NCI-H82 treated with DMSO at 0.1 percent for 48 hours (cell line): Measurements from ENCODE around the gene COL6A5.
"Not testable (repeated sequence)": the region's sequence is repeated elsewhere in the genome, so short reads cannot be mapped to it uniquely, and the experiment has no call there.

ENCODE experiments used
- DNase-seq: peaks from one replicate; lab custom pipeline; 2025; ENCODE audit not compliant: unreplicated experiment; lab: John Stamatoyannopoulos, UW

The COL6A5 gene, protein sequence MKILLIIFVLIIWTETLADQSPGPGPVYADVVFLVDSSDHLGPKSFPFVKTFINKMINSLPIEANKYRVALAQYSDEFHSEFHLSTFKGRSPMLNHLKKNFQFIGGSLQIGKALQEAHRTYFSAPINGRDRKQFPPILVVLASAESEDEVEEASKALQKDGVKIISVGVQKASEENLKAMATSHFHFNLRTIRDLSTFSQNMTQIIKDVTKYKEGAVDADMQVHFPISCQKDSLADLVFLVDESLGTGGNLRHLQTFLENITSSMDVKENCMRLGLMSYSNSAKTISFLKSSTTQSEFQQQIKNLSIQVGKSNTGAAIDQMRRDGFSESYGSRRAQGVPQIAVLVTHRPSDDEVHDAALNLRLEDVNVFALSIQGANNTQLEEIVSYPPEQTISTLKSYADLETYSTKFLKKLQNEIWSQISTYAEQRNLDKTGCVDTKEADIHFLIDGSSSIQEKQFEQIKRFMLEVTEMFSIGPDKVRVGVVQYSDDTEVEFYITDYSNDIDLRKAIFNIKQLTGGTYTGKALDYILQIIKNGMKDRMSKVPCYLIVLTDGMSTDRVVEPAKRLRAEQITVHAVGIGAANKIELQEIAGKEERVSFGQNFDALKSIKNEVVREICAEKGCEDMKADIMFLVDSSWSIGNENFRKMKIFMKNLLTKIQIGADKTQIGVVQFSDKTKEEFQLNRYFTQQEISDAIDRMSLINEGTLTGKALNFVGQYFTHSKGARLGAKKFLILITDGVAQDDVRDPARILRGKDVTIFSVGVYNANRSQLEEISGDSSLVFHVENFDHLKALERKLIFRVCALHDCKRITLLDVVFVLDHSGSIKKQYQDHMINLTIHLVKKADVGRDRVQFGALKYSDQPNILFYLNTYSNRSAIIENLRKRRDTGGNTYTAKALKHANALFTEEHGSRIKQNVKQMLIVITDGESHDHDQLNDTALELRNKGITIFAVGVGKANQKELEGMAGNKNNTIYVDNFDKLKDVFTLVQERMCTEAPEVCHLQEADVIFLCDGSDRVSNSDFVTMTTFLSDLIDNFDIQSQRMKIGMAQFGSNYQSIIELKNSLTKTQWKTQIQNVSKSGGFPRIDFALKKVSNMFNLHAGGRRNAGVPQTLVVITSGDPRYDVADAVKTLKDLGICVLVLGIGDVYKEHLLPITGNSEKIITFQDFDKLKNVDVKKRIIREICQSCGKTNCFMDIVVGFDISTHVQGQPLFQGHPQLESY (N-terminal part only)

DNA sequence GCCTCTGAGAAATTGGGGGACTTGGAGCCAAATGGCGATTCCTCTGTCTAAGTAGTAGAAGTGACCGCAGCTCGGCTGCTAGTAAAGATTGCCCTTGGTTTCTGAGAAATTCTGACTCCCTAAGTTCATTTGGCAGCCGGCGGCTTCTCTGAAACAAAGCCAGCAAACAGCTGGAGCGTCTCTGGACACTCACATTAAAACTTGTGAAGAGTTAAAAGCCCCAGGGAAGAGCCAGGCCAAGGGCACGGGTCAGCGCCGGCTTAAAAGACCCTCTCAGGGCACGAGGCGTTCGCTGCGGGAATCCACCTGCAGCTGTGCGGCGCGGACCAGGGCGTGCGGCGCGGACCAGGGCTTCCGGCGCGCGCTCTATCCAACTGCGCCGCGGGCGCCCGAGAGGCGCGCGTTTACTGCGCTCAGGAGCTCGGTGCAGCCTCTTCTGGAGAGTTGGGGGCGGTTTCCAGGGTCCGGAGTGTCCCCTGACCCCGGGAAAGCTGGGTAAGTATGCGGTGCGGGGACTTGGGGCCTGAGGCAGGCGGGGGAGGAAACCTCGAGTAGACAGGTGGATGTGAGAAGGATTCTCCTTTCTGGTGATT is at the start of gene COL6A5:
Gene COL6A5 (plus strand): TSS at position 186 of the 593 bp plus-strand sequence. CDS start 27,967 bp downstream, outside the sequence.
- DNase-seq: no peak

DNA sequence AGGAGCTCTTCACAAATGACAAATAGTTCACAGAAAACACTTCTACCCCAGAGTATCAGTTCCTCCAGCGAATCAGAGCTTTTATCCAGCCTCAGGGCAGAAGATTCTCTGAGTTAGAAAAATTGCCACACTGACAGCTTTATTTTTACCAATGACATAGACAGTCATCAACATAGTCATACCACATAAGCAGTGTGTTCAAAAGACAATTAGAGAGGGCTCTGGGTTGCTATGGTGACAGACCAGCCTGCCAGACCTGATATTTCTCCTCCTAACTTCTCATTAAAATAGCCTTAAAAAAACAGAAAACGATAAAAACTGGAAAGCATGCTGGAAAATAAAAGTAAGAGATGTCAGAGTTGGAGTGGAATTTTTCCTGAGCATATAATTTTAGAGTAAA is 45.9 kb upstream of the COL6A5 start:
- DNase-seq: no peak

DNA sequence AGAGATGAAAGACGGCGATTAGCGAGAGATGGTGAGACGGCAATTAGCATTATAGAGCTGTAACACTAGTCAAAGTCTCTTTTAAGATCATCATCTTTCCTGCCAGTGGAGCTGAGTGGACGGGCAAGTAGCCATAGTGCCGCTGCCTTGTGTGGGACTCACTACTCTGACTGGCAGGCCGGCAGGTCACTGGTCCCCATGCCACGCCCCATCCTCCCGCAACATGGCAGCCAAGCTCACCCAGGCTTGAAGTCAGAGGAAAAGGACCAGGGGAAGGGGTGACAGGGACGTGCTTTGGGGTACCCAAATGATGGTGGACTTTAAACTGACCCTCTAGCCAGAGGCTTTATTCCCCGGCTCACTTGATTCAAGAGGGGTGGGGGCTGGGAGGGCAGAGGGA is 44.6 kb upstream of the COL6A5 start:
- DNase-seq: no peak

DNA sequence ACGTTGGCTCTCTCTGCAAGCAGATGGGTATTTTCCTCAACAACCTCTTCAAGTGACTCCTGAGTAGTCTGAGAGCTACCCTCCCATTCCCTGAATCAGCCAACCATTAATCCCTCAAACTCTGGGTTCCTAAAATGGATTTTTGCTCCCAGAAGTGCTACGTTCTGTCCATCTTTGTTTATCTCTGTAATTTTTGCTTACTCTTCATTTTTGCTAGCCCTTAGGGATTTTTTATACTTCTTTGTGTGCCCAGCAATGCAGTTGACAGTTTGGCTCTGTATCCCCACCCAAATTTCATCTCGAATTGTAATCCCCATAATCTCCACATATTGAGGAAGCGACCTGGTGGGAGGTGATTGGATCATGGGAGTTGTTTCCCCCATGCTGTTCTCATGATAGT is 35.4 kb upstream of the COL6A5 start:
- DNase-seq: no peak

DNA sequence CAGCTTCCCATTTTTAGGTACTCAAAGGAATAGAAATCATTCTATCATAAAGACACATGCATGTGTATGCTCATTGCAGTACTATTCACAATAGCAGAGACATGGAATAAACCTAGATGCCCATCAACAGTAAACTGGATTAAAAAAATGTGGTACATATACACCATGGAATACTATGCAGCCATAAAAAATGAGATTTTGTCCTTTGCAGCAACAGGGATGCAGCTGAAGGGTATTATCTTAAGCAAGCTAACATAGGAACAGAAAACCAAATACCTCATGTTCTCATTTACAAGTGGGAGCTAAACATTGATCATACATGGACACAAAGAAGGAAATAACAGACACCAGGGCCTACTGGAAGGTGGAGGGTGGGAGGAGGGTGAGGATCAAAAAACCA is 33.1 kb upstream of the COL6A5 start:
- no peak for DNase-seq

DNA sequence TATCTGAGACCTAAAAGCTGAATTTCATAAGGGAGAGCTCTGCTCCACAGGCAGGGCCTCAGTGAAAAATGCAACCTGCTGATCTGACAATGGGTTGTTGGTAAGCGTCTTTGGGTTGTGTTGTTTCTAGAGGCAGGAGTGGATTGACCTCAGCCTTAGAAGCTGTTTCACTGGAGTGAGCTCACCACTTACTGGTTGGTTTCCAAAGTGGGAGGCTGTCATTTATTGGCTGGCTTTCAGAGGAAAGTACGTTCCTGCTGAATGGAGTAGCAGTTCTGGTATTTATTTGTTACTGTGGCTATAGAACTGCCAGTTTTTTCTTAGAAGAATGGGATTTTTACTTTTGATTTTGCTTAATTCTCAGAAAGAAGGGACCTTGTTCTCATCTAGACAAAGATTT is 29.3 kb upstream of the COL6A5 start:
- no peak for DNase-seq

DNA sequence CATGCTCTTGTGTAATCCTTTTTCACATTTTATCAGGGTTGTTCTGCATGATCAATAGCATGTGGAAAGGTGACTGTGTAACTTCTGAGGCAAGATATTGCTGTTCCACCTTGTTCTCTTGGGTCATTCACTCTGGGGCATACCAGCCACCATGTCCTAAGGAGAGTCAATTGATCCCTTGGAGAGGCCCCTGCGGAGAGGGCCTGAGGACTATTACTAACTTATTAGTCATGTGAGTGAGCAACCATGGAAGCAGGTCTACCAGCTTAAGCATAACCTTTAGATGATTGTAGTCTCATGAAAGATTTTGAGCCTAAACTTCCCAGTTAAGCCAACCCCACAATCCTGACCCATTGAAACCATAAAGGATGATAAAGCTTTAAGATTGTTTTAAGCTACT is 22.0 kb upstream of the COL6A5 start:
- DNase-seq: no peak

DNA sequence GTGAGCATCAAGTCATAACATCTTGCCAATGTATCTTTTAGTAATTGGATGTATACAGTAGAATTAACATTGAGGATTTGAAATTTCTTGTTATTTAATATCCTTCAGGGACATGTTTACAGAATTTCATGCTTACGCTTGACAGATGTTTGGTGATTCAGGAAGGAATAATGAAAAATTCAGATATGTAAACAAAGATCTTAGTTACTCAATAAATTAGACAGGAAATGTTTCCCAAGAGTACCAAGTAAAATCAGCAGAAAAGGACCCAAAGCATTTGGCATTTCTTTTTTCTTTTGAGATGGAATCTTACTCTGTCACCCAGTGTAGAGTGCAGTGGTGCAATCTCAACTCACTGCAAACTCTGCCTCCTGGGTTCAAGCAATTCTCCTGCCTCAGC is 4.7 kb upstream of the COL6A5 start:
- DNase-seq: no peak

DNA sequence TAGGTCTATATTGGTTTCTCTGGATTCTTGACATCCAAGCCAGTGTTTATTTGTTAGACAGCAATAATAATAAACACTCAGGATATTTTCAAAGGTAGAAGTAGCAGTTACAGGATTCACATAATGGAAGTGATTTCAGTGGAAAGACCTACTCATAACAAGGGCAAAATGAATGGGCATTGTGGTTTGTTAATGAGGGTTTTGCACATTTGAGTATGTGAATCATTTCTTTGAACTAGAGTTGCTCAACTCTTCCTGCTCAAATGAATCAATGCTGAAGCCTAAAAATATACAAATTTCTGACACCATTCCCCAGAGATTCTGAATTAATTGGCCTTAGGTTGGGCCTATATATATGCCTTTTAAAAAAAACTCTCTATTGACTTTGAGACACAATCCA is 4.1 kb upstream of the COL6A5 start:
- DNase-seq: no peak

DNA sequence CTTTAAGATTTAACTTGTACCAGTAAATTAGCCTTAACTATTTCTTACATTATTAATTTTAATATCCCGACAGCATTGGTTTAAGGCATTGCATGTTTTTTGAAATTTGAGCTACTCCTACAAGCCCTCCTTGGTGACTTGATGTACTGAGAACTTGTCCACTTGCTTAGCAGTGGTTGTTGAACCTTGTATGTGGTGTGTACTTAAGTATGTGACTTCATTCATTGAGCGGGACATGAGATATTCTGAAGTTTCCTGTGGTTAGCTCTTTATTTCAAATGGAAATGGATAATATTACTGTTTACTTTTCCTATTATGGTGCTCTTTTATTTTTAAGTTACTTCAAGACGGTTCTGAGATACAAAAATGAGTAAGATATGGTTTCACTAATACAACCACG is 3.6 kb upstream of the COL6A5 start:
- DNase-seq: no peak

DNA sequence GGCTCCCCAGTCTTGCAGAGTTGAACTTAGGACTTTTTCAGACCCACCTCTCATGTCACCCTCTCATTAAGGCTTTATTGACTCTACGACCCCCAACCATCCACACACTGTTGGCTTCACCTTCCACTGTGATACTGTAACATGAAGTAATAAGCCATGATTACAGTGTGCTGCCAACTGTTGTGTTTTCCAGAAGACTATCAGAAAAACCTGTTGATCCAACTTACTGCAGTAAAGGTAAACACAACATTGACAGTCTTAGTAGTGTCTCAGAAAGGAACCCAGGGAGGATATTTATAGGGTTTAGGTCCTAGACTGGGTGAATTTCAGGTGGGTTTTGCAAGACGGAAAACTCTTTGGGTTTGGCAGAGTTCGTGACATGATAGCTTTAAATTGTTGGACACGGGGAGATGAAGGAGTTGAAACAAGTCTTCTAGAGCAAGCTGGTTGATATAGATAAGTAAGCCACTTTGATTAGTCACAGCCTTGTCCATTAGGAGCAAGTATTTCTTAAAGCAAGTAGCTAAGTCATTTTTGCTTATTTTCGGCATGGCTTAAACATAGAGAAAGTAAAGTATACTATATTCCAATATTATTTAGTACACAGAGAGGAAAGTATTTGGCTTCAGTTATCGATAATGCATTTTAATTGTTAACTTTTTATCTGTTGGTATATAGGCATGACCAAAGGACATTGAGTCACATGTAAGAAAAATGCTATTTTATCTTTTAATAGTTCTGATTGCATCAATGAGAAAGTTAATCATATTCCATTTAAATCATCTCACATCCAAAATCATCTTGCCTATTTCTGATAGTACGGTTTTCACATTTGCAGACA is 2.4 kb upstream of the COL6A5 start:
- no peak for DNase-seq

DNA sequence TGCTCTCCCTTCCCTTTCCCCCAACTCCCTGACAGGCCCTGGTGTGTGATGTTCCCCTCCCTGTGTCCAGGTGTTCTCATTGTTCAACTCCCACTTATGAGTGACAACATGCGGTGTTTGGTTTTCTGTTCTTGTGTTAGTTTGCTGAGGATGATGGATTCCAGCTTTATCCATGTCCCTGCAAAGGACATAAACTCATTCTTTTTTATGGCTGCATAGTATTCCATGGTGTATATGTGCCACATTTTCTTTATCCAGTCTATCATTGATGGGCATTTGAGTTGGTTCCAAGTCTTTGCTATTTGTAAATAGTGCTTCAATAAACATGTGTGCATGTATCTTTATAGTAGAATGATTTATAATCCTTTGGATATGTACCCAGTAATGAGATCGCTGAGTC is 2.8 kb downstream of the COL6A5 start:
- not testable (repeated sequence) for DNase-seq

DNA sequence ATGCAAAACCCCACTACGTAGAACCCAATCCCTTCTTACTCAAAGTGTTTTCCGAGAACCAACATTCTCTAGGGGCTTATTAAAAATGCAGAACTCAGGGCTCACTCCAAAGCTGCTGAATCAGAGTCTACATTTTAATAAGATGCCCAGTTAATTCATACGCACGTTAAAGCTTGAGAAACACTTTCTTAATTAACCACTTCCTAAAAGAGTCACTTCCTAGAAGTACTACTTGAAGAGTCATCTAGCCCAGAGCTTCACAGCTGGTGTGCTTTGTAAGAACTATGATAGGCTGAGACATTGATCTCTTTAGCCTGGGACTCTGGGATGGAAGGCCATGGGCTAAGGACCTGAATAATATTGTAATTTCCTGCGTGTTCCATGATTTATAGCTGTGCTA is 9.0 kb downstream of the COL6A5 start:
- DNase-seq: no peak

DNA sequence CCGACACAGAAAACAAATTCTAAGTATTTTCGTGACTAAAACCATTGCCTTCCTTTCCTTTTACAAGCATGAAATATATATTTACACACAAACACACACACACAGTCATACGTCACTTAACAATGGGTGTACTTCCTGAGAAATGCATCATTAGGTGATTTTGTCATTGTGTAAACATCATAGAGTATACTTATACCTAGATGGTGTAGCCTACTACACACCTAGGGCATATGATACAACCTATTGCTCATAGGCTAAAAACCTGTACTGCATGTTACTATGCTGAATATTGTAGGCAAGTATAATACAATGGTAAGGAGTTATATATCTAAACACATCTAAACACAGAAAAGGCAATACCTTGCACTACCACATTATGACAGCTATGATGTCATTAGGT is 28.6 kb downstream of the COL6A5 start:
- DNase-seq: no peak

DNA sequence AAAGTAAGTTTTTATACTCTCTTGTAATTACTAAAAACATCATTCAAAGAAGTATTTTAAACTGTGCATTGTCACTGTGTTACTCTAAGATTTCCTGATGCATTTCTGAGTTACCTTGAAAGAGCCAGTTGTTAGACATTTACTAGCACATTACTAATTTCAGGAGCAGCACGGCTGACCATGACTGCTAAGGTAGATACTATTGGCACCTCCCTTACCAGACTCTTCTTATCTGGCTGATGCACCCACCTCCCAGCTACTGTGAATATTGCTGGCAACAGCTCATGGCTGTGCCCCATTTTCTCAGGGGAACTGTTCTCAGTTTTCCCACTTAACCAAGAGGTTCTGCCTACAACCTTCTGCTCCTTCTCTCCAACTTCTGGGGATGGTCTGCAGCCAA is 29.4 kb downstream of the COL6A5 start:
- no peak for DNase-seq

DNA sequence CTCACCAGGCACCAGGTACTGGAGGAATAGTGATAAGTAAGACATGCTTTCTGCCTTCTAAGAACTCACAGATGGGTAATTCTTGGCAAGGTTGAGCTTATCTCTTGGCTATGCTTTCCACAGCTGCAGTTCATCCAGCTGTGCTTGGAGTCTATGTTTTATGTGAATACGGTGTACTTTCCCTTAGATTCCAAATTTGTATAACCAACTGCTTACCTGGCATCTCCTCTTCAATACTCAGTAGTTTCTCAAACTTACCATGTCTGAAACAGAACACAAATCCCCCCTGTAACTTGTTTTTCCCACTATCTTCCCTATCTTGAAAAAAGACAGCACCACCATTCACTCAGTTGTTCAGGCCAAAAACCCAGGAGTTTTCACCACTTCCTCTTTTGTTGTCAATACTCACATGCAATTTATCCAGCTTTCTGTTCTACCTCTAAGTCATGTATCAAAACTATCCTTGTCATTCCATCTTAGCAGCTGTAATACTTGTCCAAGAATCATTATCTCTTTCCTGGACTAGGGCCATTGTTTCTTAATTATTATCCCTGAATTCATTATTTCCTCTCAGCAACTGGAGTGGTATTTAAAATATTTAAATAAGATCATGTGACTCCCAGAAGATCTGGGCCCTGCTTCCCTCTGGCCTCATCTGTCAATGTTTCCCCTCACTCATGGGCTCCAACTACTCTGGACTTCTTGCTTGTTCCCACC is 32.6 kb downstream of the COL6A5 start:
- DNase-seq: no peak

DNA sequence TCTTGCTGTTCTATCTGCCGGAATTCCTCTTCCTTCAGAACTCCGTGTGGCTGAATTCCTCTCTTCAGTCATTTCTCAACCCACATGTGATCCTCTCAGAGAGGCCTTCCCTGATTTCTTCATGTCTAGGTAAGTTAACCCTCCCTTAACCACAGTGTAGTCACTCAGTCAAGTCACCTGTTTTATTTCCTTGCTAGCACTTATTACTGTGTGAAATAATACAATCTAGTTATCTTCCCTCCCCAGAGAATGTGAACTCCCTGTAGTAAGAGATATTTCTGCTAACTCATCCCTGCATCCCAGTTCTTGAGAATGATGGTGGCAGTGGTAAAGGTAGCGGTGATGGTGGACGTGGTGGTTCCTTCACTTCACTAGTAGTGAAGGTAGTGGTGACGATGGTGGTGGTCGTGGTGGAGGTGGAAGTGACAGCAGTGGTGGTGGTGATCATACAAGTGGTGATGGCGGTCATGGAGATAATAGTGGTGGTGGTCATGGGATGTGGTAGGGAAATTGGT is 33.3 kb downstream of the COL6A5 start:
- DNase-seq: no peak

DNA sequence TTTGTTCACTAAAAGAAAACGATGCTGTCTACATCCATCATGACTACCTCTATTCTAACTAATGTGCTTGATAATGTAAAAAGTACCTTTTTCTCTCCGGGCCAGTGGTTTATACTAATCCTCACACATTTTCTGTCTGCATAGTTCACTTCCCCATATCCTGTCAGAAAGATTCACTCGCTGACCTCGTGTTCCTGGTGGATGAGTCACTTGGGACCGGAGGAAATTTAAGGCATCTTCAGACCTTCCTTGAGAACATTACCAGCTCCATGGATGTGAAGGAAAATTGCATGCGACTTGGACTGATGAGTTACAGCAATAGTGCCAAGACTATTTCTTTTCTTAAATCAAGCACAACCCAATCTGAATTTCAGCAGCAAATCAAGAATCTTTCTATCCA is 33.8 kb downstream of the COL6A5 start:
- DNase-seq: no peak

DNA sequence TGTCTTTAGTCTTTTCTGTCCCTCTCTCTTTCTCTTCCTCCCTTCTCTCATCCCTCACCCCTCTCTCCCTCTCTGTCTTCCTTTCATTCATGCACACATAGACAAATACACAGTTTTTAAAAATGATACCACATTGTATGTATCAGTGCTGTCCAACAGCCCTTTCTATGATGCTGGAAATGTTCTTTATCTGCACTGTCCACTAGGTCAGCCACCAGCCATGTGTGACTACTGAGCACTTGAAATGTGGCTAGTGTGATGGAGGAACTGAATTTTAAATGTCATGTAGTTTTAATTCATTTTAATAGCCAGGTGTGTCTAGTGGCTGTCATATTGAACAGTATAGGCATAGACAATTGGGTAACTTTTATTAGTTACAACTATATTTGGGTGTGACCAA is 34.9 kb downstream of the COL6A5 start:
- DNase-seq: no peak
